Ecto neural progenitor cell (in vitro differentiated cells): ENCODE results near the gene PRSS23.
"Not testable (repeated sequence)": the region's sequence is repeated elsewhere in the genome, so short reads cannot be mapped to it uniquely, and the experiment has no call there.

Experiments
- DNase-seq: peaks from one replicate; pipeline ENCODE4 v3.0.0-alpha.2; 2018; ENCODE audit warnings: low spot score

The PRSS23 gene

GRCh38 chr11:86815726-86816125 lies 15.4 kb downstream of the PRSS23 start:
- DNase-seq, result no peak

- no peak for DNase-seq
Observed at GRCh38 chr11:86816251-86816726, 15.9 kb downstream of the PRSS23 start.

GRCh38 chr11:86818462-86819192 lies 18.3 kb downstream of the PRSS23 start:
- DNase-seq, result no peak

GRCh38 chr11:86824139-86824538 lies 23.8 kb downstream of the PRSS23 start:
- not testable (repeated sequence) for DNase-seq

- not testable (repeated sequence) for DNase-seq
Observed at GRCh38 chr11:86834376-86834775, 34.0 kb downstream of the PRSS23 start.

GRCh38 chr11:86844762-86845508 lies 44.6 kb downstream of the PRSS23 start:
- not testable (repeated sequence) for DNase-seq

- DNase-seq, result no peak
Observed at GRCh38 chr11:86848132-86848531, 47.8 kb downstream of the PRSS23 start.

GRCh38 chr11:86849679-86850078 lies 49.3 kb downstream of the PRSS23 start:
- DNase-seq, result no peak
